ENCODE results near the gene AREG.

GRCh38 chr4:74441744-74442143, 3.2 kb upstream of the AREG start:
- TF ChIP-seq POLR2AphosphoS5 (IDR thresholded peaks at IDR 0.05; ENCODE audit: borderline replicate concordance, low read depth, low read length): no peak
- TF ChIP-seq EZH2 (IDR thresholded peaks at IDR 0.05): no peak
- TF ChIP-seq FOXP2 (optimal IDR thresholded peaks at IDR 0.05; ENCODE audit: control extremely low read depth, extremely low read length, insufficient read depth): no peak
